ENCODE data around the gene SLC39A1.
"Not testable (repeated sequence)": the region's sequence is repeated elsewhere in the genome, so short reads cannot be mapped to it uniquely, and the experiment has no call there.

SLC39A1 gene, protein sequence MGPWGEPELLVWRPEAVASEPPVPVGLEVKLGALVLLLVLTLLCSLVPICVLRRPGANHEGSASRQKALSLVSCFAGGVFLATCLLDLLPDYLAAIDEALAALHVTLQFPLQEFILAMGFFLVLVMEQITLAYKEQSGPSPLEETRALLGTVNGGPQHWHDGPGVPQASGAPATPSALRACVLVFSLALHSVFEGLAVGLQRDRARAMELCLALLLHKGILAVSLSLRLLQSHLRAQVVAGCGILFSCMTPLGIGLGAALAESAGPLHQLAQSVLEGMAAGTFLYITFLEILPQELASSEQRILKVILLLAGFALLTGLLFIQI

GRCh38 chr1:153963030-153963849, at the start of gene SLC39A1:
Gene SLC39A1 (minus strand): TSS chr1:153963537. CDS start chr1:153962715, 822 bp downstream.
- ATAC-seq = peak; percentile 76
- H3K27ac Mint-ChIP-seq = peak within 1 kb of the TSS; percentile 85
- peak within 1 kb of the TSS; percentile 87 for H3K4me3 Mint-ChIP-seq
- no peaks in the 10 kb centered on the region for H3K9me3 Mint-ChIP-seq
- no peaks in the 10 kb centered on the region for H3K27me3 Mint-ChIP-seq
- peaks cover 25% of the 10 kb centered on the region for H3K36me3 Mint-ChIP-seq
- peaks cover 69% of the 10 kb centered on the region for H3K4me1 Mint-ChIP-seq

GRCh38 chr1:154012543-154012942, 49.2 kb upstream of the SLC39A1 start:
- not testable (repeated sequence) for H3K36me3 Mint-ChIP-seq, H3K4me3 Mint-ChIP-seq, H3K27me3 Mint-ChIP-seq, H3K27ac Mint-ChIP-seq, H3K4me1 Mint-ChIP-seq, H3K9me3 Mint-ChIP-seq, ATAC-seq

DNA sequence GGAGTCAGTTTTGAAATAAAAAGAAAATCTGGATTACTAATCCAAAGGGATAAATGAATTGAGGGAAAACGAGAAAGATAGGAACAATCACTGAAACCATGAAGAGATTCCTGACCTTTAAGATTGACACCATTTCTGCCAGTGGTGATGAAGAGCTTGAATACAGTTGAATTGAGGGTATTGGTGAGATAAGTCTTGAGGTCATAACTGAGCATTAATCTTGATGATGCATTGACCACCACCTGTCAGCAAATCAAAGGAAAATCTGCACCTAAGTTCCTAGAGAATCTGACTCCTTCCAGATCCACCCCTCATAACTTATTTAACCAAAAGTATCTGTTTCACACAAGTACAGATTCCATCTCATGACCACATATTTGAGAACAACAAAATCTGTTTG, 48.8 kb upstream of the SLC39A1 start:
- H3K36me3 Mint-ChIP-seq = peaks cover 5% of the 10 kb centered on the region
- no peak overlapping the region for H3K4me3 Mint-ChIP-seq
- H3K4me1 Mint-ChIP-seq = no peaks in the 10 kb centered on the region
- H3K9me3 Mint-ChIP-seq = no peaks in the 10 kb centered on the region
- no peaks in the 10 kb centered on the region for H3K27me3 Mint-ChIP-seq
- H3K27ac Mint-ChIP-seq = no peak overlapping the region
- ATAC-seq = no peak

DNA sequence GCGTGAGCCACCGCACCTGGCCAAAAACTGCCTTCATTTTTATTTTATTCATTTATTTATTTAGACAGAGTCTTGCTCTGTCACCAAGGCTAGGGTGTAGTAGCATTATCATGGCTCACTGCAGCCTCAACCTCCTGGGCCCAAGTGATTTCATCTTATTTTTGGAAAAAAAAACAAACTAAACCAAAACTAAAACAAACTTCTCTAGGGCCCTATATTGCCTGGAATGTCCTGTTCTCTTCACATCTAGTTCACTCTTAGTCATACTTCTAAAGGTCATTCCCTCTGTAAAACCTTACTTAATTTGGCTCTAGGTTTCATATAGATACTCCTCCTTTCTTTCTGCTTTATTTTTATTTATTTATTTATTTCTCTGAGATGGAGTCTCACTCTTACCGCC, 42.8 kb upstream of the SLC39A1 start:
- no peaks in the 10 kb centered on the region for H3K9me3 Mint-ChIP-seq
- H3K27me3 Mint-ChIP-seq = no peaks in the 10 kb centered on the region
- H3K36me3 Mint-ChIP-seq = no peaks in the 10 kb centered on the region
- no peak overlapping the region for H3K27ac Mint-ChIP-seq
- no peaks in the 10 kb centered on the region for H3K4me1 Mint-ChIP-seq
- H3K4me3 Mint-ChIP-seq = no peak overlapping the region
- ATAC-seq = no peak

DNA sequence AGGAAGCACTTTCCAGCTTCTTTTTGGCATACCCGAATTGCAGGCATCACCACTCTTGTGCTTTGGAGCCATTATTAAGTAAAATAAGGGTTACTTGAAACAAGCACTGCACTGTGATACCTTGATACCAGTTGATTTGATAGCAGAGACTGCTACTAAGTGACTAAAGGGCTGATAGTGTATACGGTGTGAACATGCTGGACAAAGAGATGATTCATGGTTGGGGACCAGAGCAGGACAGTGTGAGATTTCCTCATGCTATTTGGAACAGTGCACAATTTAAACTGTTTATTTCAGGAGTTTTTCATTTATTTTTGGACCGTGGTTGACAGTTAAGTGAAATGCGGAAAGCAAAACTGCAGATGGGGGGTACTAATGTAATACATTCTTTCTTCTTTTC, 37.1 kb upstream of the SLC39A1 start:
- H3K9me3 Mint-ChIP-seq = no peaks in the 10 kb centered on the region
- ATAC-seq = no peak
- H3K4me3 Mint-ChIP-seq = no peak overlapping the region
- H3K4me1 Mint-ChIP-seq = no peaks in the 10 kb centered on the region
- no peaks in the 10 kb centered on the region for H3K27me3 Mint-ChIP-seq
- no peak overlapping the region for H3K27ac Mint-ChIP-seq
- peaks cover 6% of the 10 kb centered on the region for H3K36me3 Mint-ChIP-seq

DNA sequence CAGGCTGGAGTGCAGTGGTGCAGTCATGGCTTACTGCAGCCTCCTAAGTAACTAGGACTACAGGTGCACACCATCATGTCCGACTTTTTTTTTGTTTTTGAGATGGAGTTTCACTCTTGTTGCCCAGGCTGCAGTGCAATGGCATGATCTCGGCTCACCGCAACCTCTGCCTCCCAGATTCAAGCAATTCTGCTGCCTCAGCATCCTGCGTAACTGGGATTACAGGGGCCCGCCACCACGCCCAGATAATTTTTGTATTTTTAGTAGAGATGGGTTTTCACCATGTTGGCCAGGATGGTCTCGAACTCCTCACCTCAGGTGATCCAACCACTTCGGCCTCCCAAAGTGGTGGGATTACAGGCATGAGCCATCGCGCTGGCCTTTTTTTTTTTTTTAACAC, 33.5 kb upstream of the SLC39A1 start:
- not testable (repeated sequence) for H3K27me3 Mint-ChIP-seq, H3K9me3 Mint-ChIP-seq, ATAC-seq, H3K27ac Mint-ChIP-seq, H3K4me3 Mint-ChIP-seq
- Mint-ChIP-seq H3K4me1 (peaks cover 17% of the 10 kb centered on the region), H3K36me3 (peaks cover 31% of the 10 kb centered on the region)

GRCh38 chr1:153995640-153996039, 32.3 kb upstream of the SLC39A1 start:
- Mint-ChIP-seq H3K36me3 (peaks cover 43% of the 10 kb centered on the region), H3K4me3 (no peak overlapping the region), H3K4me1 (peaks cover 26% of the 10 kb centered on the region), H3K27me3 (no peaks in the 10 kb centered on the region), H3K27ac (no peak overlapping the region), H3K9me3 (no peaks in the 10 kb centered on the region)
- no peak for ATAC-seq

GRCh38 chr1:153995202-153995601, 31.9 kb upstream of the SLC39A1 start:
- peaks cover 31% of the 10 kb centered on the region for H3K4me1 Mint-ChIP-seq
- ATAC-seq = no peak
- H3K4me3 Mint-ChIP-seq = no peak overlapping the region
- no peaks in the 10 kb centered on the region for H3K9me3 Mint-ChIP-seq
- H3K27me3 Mint-ChIP-seq = no peaks in the 10 kb centered on the region
- H3K36me3 Mint-ChIP-seq = peaks cover 46% of the 10 kb centered on the region
- no peak overlapping the region for H3K27ac Mint-ChIP-seq

GRCh38 chr1:153991806-153992205, 28.5 kb upstream of the SLC39A1 start:
- no peak for ATAC-seq
- H3K9me3 Mint-ChIP-seq = no peaks in the 10 kb centered on the region
- peak overlapping the region; percentile 98 for H3K4me3 Mint-ChIP-seq
- H3K27ac Mint-ChIP-seq = peak overlapping the region; percentile 100
- peaks cover 46% of the 10 kb centered on the region for H3K36me3 Mint-ChIP-seq
- H3K4me1 Mint-ChIP-seq = peaks cover 43% of the 10 kb centered on the region
- no peaks in the 10 kb centered on the region for H3K27me3 Mint-ChIP-seq

GRCh38 chr1:153991151-153991630, 27.9 kb upstream of the SLC39A1 start:
- no peak for ATAC-seq
- H3K4me1 Mint-ChIP-seq = peaks cover 49% of the 10 kb centered on the region
- peaks cover 46% of the 10 kb centered on the region for H3K36me3 Mint-ChIP-seq
- H3K27ac Mint-ChIP-seq = peak overlapping the region; percentile 100
- H3K4me3 Mint-ChIP-seq = peak overlapping the region; percentile 98
- no peaks in the 10 kb centered on the region for H3K27me3 Mint-ChIP-seq
- no peaks in the 10 kb centered on the region for H3K9me3 Mint-ChIP-seq

DNA sequence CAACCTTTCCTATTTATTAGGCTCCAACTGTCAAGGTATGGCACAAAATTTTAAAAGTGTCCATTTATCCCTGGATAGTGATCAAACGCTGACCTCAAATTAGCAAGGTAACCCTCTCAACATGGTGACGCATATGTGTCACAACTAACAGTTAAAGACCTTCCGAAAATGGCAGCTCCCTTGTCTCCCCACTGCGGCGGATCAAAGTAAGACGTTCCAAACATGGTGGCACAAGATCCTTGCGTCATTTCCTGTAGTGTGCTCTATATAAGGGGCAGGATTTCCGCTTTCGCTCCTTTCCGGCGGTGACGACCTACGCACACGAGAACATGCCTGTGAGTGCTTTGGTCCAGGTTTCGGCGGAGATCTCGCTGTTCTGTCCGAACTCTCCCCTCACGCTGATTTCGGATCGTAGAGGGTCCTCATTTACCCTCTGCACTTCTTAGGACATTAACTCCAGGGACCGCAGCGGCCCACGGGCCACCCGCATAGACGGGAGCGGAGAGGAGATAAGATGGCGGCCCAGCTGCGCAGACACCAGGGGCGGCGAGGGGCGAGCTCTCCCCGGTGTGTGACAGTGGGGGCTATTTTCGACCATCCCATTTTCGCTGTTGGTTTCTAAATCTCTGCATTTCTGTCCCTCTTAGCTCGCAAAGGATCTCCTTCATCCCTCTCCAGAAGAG, 27.3 kb upstream of the SLC39A1 start, which contains the start of gene RPS27:
Gene RPS27 (plus strand): TSS at position 295 of the 683 bp plus-strand sequence. CDS start 35 bp downstream, at position 330.
- Mint-ChIP-seq H3K27ac (peak within 1 kb of the TSS; percentile 100), H3K4me3 (peak within 1 kb of the TSS; percentile 98), H3K27me3 (no peaks in the 10 kb centered on the region), H3K9me3 (no peaks in the 10 kb centered on the region), H3K36me3 (peaks cover 42% of the 10 kb centered on the region), H3K4me1 (peaks cover 55% of the 10 kb centered on the region)
- peak; percentile 96 for ATAC-seq

- Mint-ChIP-seq H3K9me3 (no peaks in the 10 kb centered on the region), H3K4me3 (no peak overlapping the region)
Measured at GRCh38 chr1:153987621-153988020, 24.3 kb upstream of the SLC39A1 start.

GRCh38 chr1:153985941-153986761, 22.8 kb upstream of the SLC39A1 start, which contains the start of gene RAB13:
Gene RAB13 (minus strand): TSS chr1:153986339. CDS start chr1:153986236, 103 bp downstream.
- Mint-ChIP-seq H3K27ac (peak within 1 kb of the TSS; percentile 72), H3K36me3 (peaks cover 8% of the 10 kb centered on the region), H3K4me3 (peak within 1 kb of the TSS; percentile 78), H3K4me1 (peaks cover 52% of the 10 kb centered on the region), H3K9me3 (no peaks in the 10 kb centered on the region), H3K27me3 (no peaks in the 10 kb centered on the region)
- peak; percentile 18 for ATAC-seq

More at GRCh38 chr1:153987621-153988020, 24.3 kb upstream of the SLC39A1 start:
- peak overlapping the region; percentile 72 for H3K27ac Mint-ChIP-seq
- ATAC-seq = no peak
- peaks cover 23% of the 10 kb centered on the region for H3K36me3 Mint-ChIP-seq
- no peaks in the 10 kb centered on the region for H3K27me3 Mint-ChIP-seq
- peaks cover 61% of the 10 kb centered on the region for H3K4me1 Mint-ChIP-seq

GRCh38 chr1:153985341-153985912, 22.1 kb upstream of the SLC39A1 start:
- Mint-ChIP-seq H3K27me3 (no peaks in the 10 kb centered on the region), H3K4me3 (peak overlapping the region; percentile 76), H3K36me3 (peaks cover 1% of the 10 kb centered on the region), H3K4me1 (peaks cover 49% of the 10 kb centered on the region), H3K27ac (peak overlapping the region; percentile 72), H3K9me3 (no peaks in the 10 kb centered on the region)
- ATAC-seq = no peak

Measured in stimulated activated memory B cell treated with anti-CD40 and anti-IgM and Interleukin-4, amounts not matched to agents 10 μg/mL and 1 μg/mL and 100 μg/mL, for 72 hours (primary cell).